B cell (primary cell): Measurements from ENCODE around the gene PRPS1L1. TPM values are rescaled to one million over a fixed set of nuclear protein-coding genes. Genes with fewer than 3 reads are reported as not detected.

Source experiments
- ATAC-seq: fragments of 200-7000 bp; cut with Tn5 transposase; one replicate; pipeline ENCODE4 v1.10.0; 2021; ENCODE audit warnings: low read depth, mild to moderate bottlenecking, moderate number of reproducible peaks, moderate library complexity
- CTCF ChIA-PET: fragments of 350-600 bp; sonication (Branson Sonifier 250); formaldehyde crosslinking; loops from one replicate; lab custom pipeline; 2021; ENCODE audit warnings: antibody characterized with exemption, inconsistent platforms; lab: Charles Lee
- POLR2A ChIA-PET: fragments of 350-600 bp; sonication (Branson Sonifier 250); formaldehyde crosslinking; loops from one replicate; lab custom pipeline; 2021; ENCODE audit warnings: antibody characterized with exemption; lab: Charles Lee
- DNase-seq: peaks from one replicate; pipeline ENCODE4 v3.0.0; 2013
- H2AFZ ChIP-seq: 2 replicates; pipeline ENCODE4 v1.6.1; 2012; ENCODE audit warnings: mild to moderate bottlenecking, low read depth, low read length; ENCODE audit not compliant: insufficient read depth, poor library complexity, severe bottlenecking
- H3K27ac ChIP-seq, 2 donors: 1 replicate in 1 of 2; 2 replicates in 1 of 2; pipeline ENCODE4 v1.5.1; 2012 to 2013; ENCODE audit warnings: low read length in 2 of 2, mild to moderate bottlenecking in 2 of 2, moderate library complexity in 1 of 2
- H3K27me3 ChIP-seq, 4 experiments: fragments of 200-600 bp in 1 of 4; sonication (generic) in 1 of 4; replicated peaks in 1 of 4; 1 replicate in 2 of 4; 2 replicates in 2 of 4; pipeline versions ENCODE4 v1.6.1 to v1.7.0; 2013 to 2016; ENCODE audit warnings: low read length in 3 of 4, mild to moderate bottlenecking in 2 of 4, mixed read lengths in 1 of 4, moderate library complexity in 1 of 4; ENCODE audit not compliant: insufficient read depth in 4 of 4, control insufficient read depth in 3 of 4; ENCODE audit errors: control extremely low read depth in 1 of 4
- H3K36me3 ChIP-seq, 2 experiments: replicated peaks in 1 of 2; 1 replicate in 1 of 2; 2 replicates in 1 of 2; pipeline versions ENCODE4 v1.6.1 to v1.7.1; 2013; ENCODE audit warnings: low read length in 1 of 2; ENCODE audit not compliant: insufficient read depth in 2 of 2, control insufficient read depth in 1 of 2; ENCODE audit errors: control extremely low read depth in 1 of 2, extremely low read depth in 1 of 2
- H3K4me1 ChIP-seq, 2 donors: fragments of 200-600 bp in 1 of 2; sonication (generic) in 1 of 2; 1 replicate in 1 of 2; 2 replicates in 1 of 2; pipeline versions ENCODE4 v1.5.1 to v1.6.1; 2013 to 2017; ENCODE audit warnings: low read length in 2 of 2; ENCODE audit not compliant: control insufficient read depth in 2 of 2, insufficient read depth in 2 of 2
- H3K4me2 ChIP-seq: replicated peaks from 2 replicates; pipeline ENCODE3; 2012; ENCODE audit warnings: mild to moderate bottlenecking, low read depth, low read length; ENCODE audit not compliant: poor library complexity, severe bottlenecking
- H3K4me3 ChIP-seq, 5 experiments: fragments of 200-600 bp in 1 of 5; sonication (generic) in 1 of 5; 1 replicate in 3 of 5; 2 replicates in 2 of 5; pipeline versions ENCODE4 v1.5.1 to v1.7.0; 2011 to 2016; ENCODE audit warnings: low read length in 4 of 5, mild to moderate bottlenecking in 4 of 5, low read depth in 2 of 5, control low read depth in 1 of 5, moderate library complexity in 1 of 5; ENCODE audit not compliant: insufficient read depth in 1 of 5; ENCODE audit errors: control extremely low read depth in 1 of 5, extremely low read depth in 1 of 5
- H3K79me2 ChIP-seq: fragments of 200-600 bp; sonication (generic); one replicate; pipeline ENCODE4 v1.6.0; 2016; ENCODE audit warnings: low read length; ENCODE audit not compliant: control insufficient read depth, insufficient read depth
- H3K9ac ChIP-seq: fragments of 200-600 bp; sonication (generic); 2 replicates; pipeline ENCODE4 v1.6.1; 2017; ENCODE audit warnings: mild to moderate bottlenecking, low read length, moderate library complexity
- H3K9me3 ChIP-seq, 3 donors: one replicate each; pipeline versions ENCODE4 v1.6.1 to v1.7.1; 2013; ENCODE audit warnings: low read length in 2 of 3; ENCODE audit not compliant: control insufficient read depth in 2 of 3, insufficient read depth in 1 of 3; ENCODE audit errors: control extremely low read depth in 1 of 3
- H4K20me1 ChIP-seq: 2 replicates; pipeline ENCODE4 v1.6.0; 2012; ENCODE audit warnings: mild to moderate bottlenecking, low read length; ENCODE audit not compliant: insufficient read depth, control insufficient read depth, poor library complexity, severe bottlenecking
- H3K27ac Mint-ChIP-seq: one replicate; pipeline ENCODE4 v1.8.0; 2021; ENCODE audit warnings: mixed read lengths
- H3K27me3 Mint-ChIP-seq: one replicate; pipeline ENCODE4 v1.8.0; 2021; ENCODE audit warnings: mixed read lengths
- H3K4me1 Mint-ChIP-seq: one replicate; pipeline ENCODE4 v1.8.0; 2021; ENCODE audit warnings: mixed read lengths
- H3K4me3 Mint-ChIP-seq: one replicate; pipeline ENCODE4 v1.8.0; 2021; ENCODE audit warnings: mixed read lengths
- H3K9me3 Mint-ChIP-seq: one replicate; pipeline ENCODE4 v1.8.0; 2022; ENCODE audit warnings: mixed read lengths; ENCODE audit not compliant: insufficient read depth
- EZH2 ChIP-seq: IDR thresholded peaks from 2 replicates; pipeline ENCODE4 v1.6.1; 2012; ENCODE audit warnings: borderline replicate concordance, low read depth, mild to moderate bottlenecking, moderate library complexity, low read length; ENCODE audit not compliant: insufficient read depth, poor library complexity, severe bottlenecking
- whole genome bisulfite sequencing: methylation state at CpG from one replicate; pipeline ENCODE4 v1.1.5; 2013; ENCODE audit warnings: missing lambda C conversion rate; ENCODE audit not compliant: insufficient coverage; 5-methylcytosine and 5-hydroxymethylcytosine counted together
- intact Hi-C: fragments of 100-400 bp; cut with micrococcal nuclease; formaldehyde crosslinking; loops from one replicate; pipeline ENCODE4 v1.10.0; 2022
- polyA plus RNA-seq: library from polyadenylated mRNA; depleted of rRNA; stranded (reverse); fragments of >200 nt; gene quantifications from 2 replicates; pipeline ENCODE4 v1.2.3, GENCODE V29; 2012
- total RNA-seq, 2 donors: library from RNA; stranded (reverse); fragments of 120-200 nt in 1 of 2; gene quantifications; 1 replicate in 1 of 2; 2 replicates in 1 of 2; pipeline versions ENCODE4 v1.2.3 to v1.2.4, GENCODE V29; 2013 to 2022
- TF ChIP-seq, protein P1 (sequence below): fragments of 200-600 bp; IDR thresholded peaks from one replicate; pipeline ENCODE4 v1.8.0; 2022; ENCODE audit warnings: antibody characterized with exemption, mild to moderate bottlenecking

PRPS1L1 gene
- total and polyA plus RNA-seq, 2 donors (not counting 1 experiment from before 2014, with no cell fraction given) = not detected

DNA sequence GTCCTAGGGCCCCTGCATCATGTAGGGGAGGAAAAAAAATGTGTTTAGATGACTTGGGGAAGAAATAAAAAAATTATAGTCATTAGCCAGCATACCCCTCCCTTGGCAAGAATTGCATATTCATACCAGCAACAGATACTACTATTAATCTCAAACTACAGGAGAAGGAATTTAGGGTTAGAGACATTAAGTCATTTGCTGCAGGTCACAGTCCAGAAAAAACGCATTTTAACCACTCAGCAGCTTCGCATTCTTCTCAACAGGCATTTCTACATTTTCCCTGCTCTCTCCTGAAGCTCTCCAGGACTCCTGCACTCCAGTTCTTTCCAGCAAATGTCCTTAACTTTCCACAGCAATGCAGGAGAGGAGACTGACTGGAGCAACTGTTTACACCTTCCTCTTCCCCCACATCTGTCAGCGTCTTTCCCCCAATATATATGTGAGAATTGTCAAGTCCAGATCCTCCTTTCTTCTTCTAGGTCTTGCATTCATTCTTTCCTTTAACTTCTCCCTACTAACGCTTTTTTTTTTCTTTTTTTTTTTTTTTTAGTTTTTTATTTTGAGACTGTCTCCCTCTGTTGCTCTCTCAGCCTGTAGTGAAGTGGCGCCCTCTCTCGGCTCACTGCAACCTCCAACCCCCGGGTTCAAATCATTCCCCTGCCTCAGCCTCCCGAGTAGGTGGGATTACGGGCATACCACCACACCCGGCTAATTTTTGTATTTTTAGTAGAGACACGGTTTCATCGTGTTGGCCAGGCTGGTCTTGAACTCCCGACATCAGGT lies 35.6 kb downstream of the PRPS1L1 start:
- Mint-ChIP-seq H3K27me3 (peaks cover 13% of the 10 kb centered on the region), H3K27ac (no peak overlapping the region), H3K4me3 (no peak overlapping the region), H3K9me3 (no peaks in the 10 kb centered on the region), H3K4me1 (no peaks in the 10 kb centered on the region)
- H3K4me3 ChIP-seq = no peak overlapping the region
- DNase-seq (no peak), ATAC-seq (no peak)
- POLR2A ChIA-PET = no interaction called here
- H3K79me2 ChIP-seq = no peaks in the 10 kb centered on the region
- no peak overlapping the region for H3K4me2 ChIP-seq
- H3K9me3 ChIP-seq = no peaks in the 10 kb centered on the region
- no peak overlapping the region for H2AFZ ChIP-seq
- H3K36me3 ChIP-seq = no peaks in the 10 kb centered on the region
- 64% methylated on average over 10 of the region's 13 CpGs for WGBS
- no peaks in the 10 kb centered on the region for H4K20me1 ChIP-seq
- no peaks in the 10 kb centered on the region for H3K4me1 ChIP-seq
- TF ChIP-seq, protein P1, sequence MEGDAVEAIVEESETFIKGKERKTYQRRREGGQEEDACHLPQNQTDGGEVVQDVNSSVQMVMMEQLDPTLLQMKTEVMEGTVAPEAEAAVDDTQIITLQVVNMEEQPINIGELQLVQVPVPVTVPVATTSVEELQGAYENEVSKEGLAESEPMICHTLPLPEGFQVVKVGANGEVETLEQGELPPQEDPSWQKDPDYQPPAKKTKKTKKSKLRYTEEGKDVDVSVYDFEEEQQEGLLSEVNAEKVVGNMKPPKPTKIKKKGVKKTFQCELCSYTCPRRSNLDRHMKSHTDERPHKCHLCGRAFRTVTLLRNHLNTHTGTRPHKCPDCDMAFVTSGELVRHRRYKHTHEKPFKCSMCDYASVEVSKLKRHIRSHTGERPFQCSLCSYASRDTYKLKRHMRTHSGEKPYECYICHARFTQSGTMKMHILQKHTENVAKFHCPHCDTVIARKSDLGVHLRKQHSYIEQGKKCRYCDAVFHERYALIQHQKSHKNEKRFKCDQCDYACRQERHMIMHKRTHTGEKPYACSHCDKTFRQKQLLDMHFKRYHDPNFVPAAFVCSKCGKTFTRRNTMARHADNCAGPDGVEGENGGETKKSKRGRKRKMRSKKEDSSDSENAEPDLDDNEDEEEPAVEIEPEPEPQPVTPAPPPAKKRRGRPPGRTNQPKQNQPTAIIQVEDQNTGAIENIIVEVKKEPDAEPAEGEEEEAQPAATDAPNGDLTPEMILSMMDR = peak; percentile 21
- TF ChIP-seq EZH2 = no peak
- CTCF ChIA-PET = interaction anchor here (1.0 to 2.8 kb wide), 2 partner anchors 12 to 222 kb away, joined by 3 to 15 read pairs; no protein-coding TSS in a partner anchor
- H3K27me3 ChIP-seq = no peaks in the 10 kb centered on the region
- intact Hi-C loops = no loop called here
- H3K27ac ChIP-seq = no peak overlapping the region
- H3K9ac ChIP-seq = no peak overlapping the region

GRCh38 chr7:17990761-17991160 lies 36.9 kb downstream of the PRPS1L1 start:
- no peak overlapping the region for H2AFZ ChIP-seq
- no peaks in the 10 kb centered on the region for H3K4me1 ChIP-seq
- CTCF ChIA-PET = interaction anchor here (2.8 kb wide), 1 partner anchor 220 kb away, joined by 15 read pairs; no protein-coding TSS in a partner anchor

More at GRCh38 chr7:17990761-17991160, 36.9 kb downstream of the PRPS1L1 start:
- no peaks in the 10 kb centered on the region for H3K79me2 ChIP-seq
- H3K27ac Mint-ChIP-seq = no peak overlapping the region
- no peak overlapping the region for H3K4me3 Mint-ChIP-seq
- no peak overlapping the region for H3K4me3 ChIP-seq
- no peak for ATAC-seq
- H3K4me1 Mint-ChIP-seq = no peaks in the 10 kb centered on the region
- H3K36me3 ChIP-seq = no peaks in the 10 kb centered on the region
- no peak for DNase-seq
- POLR2A ChIA-PET = no interaction called here
- TF ChIP-seq EZH2 = no peak
- TF ChIP-seq, protein P1 = no peak
- no peak overlapping the region for H3K27ac ChIP-seq
- no peaks in the 10 kb centered on the region for H3K27me3 ChIP-seq
- no peak overlapping the region for H3K9ac ChIP-seq
- no peaks in the 10 kb centered on the region for H4K20me1 ChIP-seq
- H3K4me2 ChIP-seq = no peak overlapping the region
- H3K9me3 ChIP-seq = no peaks in the 10 kb centered on the region
- peaks cover 13% of the 10 kb centered on the region for H3K27me3 Mint-ChIP-seq
- no CpG with 5 or more reads among the region's 3 CpGs for WGBS
- H3K9me3 Mint-ChIP-seq = no peaks in the 10 kb centered on the region
- intact Hi-C loops = no loop called here
